HTR-8/SVneo (cell line): ENCODE results near the gene IMMT.
"Not testable (repeated sequence)": the region's sequence is repeated elsewhere in the genome, so short reads cannot be mapped to it uniquely, and the experiment has no call there.

Experiments
- DNase-seq: peaks from one replicate; pipeline ENCODE4 v3.0.0; 2011; ENCODE audit warnings: low spot score, mixed read lengths; ENCODE audit not compliant: insufficient read length
- FAIRE-seq: peaks from 2 replicates; lab custom pipeline; 2011; peaks lifted over from hg19 to GRCh38; lab: Jason Lieb, UNC

Gene IMMT

GRCh38 chr2:86202336-86202692 lies 7.1 kb upstream of the IMMT start:
- no peak for DNase-seq
- no peak for FAIRE-seq

GRCh38 chr2:86201671-86202335 lies 6.5 kb upstream of the IMMT start:
- FAIRE-seq: no peak
- DNase-seq: no peak

- not testable (repeated sequence) for FAIRE-seq, DNase-seq
Observed at GRCh38 chr2:86200564-86200963, 5.3 kb upstream of the IMMT start.

GRCh38 chr2:86199834-86200177 lies 4.5 kb upstream of the IMMT start:
- no peak for FAIRE-seq
- no peak for DNase-seq

GRCh38 chr2:86195808-86196387 lies 636 bp upstream of the IMMT start:
- FAIRE-seq (no peak), DNase-seq (no peak)

GRCh38 chr2:86194751-86195054 lies 559 bp downstream of the IMMT start:
- DNase-seq: no peak

GRCh38 chr2:86193901-86194567 lies 1.2 kb downstream of the IMMT start:
- FAIRE-seq: no peak
- no peak for DNase-seq

More at GRCh38 chr2:86194751-86195054, 559 bp downstream of the IMMT start:
- no peak for FAIRE-seq

GRCh38 chr2:86189782-86190416 lies 5.4 kb downstream of the IMMT start:
- FAIRE-seq (no peak), DNase-seq (no peak)

GRCh38 chr2:86186431-86186830 lies 8.8 kb downstream of the IMMT start:
- FAIRE-seq (no peak), DNase-seq (no peak)

- FAIRE-seq (no peak), DNase-seq (no peak)
Observed at GRCh38 chr2:86185517-86186212, 9.6 kb downstream of the IMMT start.

GRCh38 chr2:86176597-86176996 lies 18.7 kb downstream of the IMMT start:
- DNase-seq (no peak), FAIRE-seq (no peak)

GRCh38 chr2:86175828-86176227 lies 19.4 kb downstream of the IMMT start:
- DNase-seq (no peak), FAIRE-seq (no peak)

GRCh38 chr2:86174445-86174844 lies 20.8 kb downstream of the IMMT start:
- FAIRE-seq: no peak

GRCh38 chr2:86172610-86173009 lies 22.7 kb downstream of the IMMT start:
- FAIRE-seq (peak; percentile 38), DNase-seq (no peak)

More at GRCh38 chr2:86174445-86174844, 20.8 kb downstream of the IMMT start:
- DNase-seq: no peak

GRCh38 chr2:86171295-86171694 lies 24.0 kb downstream of the IMMT start:
- FAIRE-seq: no peak
- no peak for DNase-seq

GRCh38 chr2:86170449-86170848 lies 24.8 kb downstream of the IMMT start:
- DNase-seq: no peak
- FAIRE-seq: no peak

GRCh38 chr2:86160156-86160952 lies 34.9 kb downstream of the IMMT start:
- no peak for FAIRE-seq
- DNase-seq: no peak

GRCh38 chr2:86158286-86158685 lies 37.0 kb downstream of the IMMT start:
- no peak for FAIRE-seq

GRCh38 chr2:86157009-86157556 lies 38.2 kb downstream of the IMMT start:
- FAIRE-seq: no peak

More at GRCh38 chr2:86158286-86158685, 37.0 kb downstream of the IMMT start:
- no peak for DNase-seq

GRCh38 chr2:86150502-86150901 lies 44.8 kb downstream of the IMMT start:
- no peak for DNase-seq
- FAIRE-seq: no peak

More at GRCh38 chr2:86157009-86157556, 38.2 kb downstream of the IMMT start:
- no peak for DNase-seq
